Muscle layer of colon (tissue), 2 donors: ENCODE measurements around the gene IFTAP.

Experiments used
- H3K27ac ChIP-seq: one replicate; pipeline ENCODE4 v1.7.0; 2013; ENCODE audit warnings: low read depth, mild to moderate bottlenecking, low read length, moderate library complexity
- H3K27me3 ChIP-seq, 2 donors: one replicate each; pipeline ENCODE4 v1.7.0; 2013; ENCODE audit warnings: low read length in 2 of 2, mild to moderate bottlenecking in 2 of 2; ENCODE audit not compliant: insufficient read depth in 2 of 2, control insufficient read depth in 1 of 2
- H3K36me3 ChIP-seq: one replicate; pipeline ENCODE4 v1.7.0; 2013; ENCODE audit warnings: mild to moderate bottlenecking, low read length; ENCODE audit not compliant: insufficient read depth
- H3K4me1 ChIP-seq: one replicate; pipeline ENCODE4 v1.7.0; 2013; ENCODE audit warnings: mild to moderate bottlenecking, low read length; ENCODE audit not compliant: insufficient read depth
- H3K4me3 ChIP-seq, 2 donors: one replicate each; pipeline ENCODE4 v1.7.0; 2013; ENCODE audit warnings: low read length in 2 of 2, low read depth in 1 of 2, mild to moderate bottlenecking in 1 of 2, moderate library complexity in 1 of 2
- H3K9ac ChIP-seq: one replicate; pipeline ENCODE4 v1.7.0; 2013; ENCODE audit warnings: low read length
- H3K9me3 ChIP-seq: one replicate; pipeline ENCODE4 v1.7.0; 2013; ENCODE audit warnings: mild to moderate bottlenecking, low read length
- donor health status: abdominal sarcoma.
- donor health status: Adenocarcinoma of cecum.

Gene IFTAP

DNA sequence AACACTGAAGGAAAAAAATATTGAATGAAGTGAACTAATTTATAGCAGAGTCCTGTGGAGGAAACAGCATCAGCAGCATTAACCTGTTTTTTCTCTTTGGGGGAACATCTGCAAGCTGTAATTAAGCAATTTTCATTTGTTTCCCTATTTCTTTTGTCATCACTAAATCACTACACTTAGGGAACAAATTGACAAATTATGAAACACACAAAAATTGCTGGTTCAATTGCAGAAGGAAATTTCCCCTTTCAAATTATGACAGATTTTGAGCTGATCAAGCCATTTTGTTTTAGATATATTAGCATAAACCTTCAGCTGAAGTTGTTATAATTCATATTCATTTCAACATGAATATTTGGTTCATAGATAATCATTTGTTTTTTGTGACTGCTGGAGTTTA, 25.9 kb downstream of the IFTAP start:
- Histone ChIP-seq H3K36me3 (no peaks in the 10 kb centered on the region), H3K27ac (no peak overlapping the region), H3K27me3 (no peaks in the 10 kb centered on the region), H3K4me1 (peaks cover 23% of the 10 kb centered on the region), H3K9ac (no peak overlapping the region), H3K4me3 (no peak overlapping the region), H3K9me3 (no peaks in the 10 kb centered on the region)

DNA sequence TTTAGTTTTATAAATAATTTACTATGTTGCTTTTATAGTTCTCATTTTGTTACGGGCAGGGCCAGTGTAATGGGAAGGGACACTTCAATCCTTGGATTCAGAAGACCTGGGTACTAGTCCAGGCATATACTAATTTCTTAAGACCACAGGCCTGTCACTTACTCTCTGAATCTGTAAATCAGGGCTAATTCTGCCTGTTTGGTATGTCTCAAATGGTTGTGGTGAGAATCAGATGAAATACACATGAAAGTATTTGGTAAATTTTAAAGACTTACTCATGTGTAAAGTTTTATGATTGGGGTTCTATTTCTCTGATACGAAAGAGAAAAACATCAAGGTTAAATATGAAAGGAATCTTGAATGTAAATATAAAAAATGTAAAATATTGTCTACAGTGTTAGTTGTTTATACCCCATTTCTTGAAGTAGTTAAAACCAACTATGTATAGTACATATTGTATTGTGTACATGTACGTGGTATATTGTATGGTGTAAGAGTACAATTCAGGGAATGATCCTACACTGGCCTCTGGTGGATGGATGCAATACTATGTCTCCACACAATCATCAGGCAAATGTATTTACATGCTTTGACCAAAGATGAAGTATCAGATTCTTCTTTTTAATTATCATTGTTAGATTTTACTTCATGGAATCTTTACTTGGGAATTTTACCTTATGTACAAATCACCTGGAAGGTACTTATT, 28.3 kb downstream of the IFTAP start:
- no peaks in the 10 kb centered on the region for H3K27me3 ChIP-seq

DNA sequence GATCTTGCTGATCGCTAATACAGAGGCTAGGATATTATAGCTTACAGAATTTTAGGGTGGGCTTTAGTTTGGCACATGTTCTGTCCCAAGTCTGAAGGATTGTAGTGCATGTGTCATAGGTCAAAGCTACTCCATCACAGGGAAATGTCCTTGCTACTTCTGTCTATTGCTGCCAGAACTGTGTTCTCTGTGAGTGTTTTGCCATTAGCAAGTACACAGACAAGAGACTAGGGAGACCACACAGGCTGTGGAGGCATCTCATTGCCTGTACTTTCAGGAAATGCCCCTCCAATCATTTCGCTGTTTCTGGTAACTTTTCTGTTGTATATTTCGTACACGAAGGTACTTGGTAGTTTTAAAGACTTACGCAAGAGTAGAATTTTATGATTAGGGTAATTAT, 29.2 kb downstream of the IFTAP start:
- Histone ChIP-seq H3K9me3 (no peaks in the 10 kb centered on the region), H3K4me3 (no peak overlapping the region), H3K9ac (no peak overlapping the region), H3K27me3 (no peaks in the 10 kb centered on the region), H3K36me3 (no peaks in the 10 kb centered on the region), H3K4me1 (peaks cover 16% of the 10 kb centered on the region), H3K27ac (no peak overlapping the region)

More for the DNA sequence above, 28.3 kb downstream of the IFTAP start:
- no peak overlapping the region for H3K9ac ChIP-seq
- no peaks in the 10 kb centered on the region for H3K36me3 ChIP-seq
- H3K4me1 ChIP-seq, result peaks cover 20% of the 10 kb centered on the region
- no peak overlapping the region for H3K27ac ChIP-seq
- H3K9me3 ChIP-seq, result no peaks in the 10 kb centered on the region
- no peak overlapping the region for H3K4me3 ChIP-seq

DNA sequence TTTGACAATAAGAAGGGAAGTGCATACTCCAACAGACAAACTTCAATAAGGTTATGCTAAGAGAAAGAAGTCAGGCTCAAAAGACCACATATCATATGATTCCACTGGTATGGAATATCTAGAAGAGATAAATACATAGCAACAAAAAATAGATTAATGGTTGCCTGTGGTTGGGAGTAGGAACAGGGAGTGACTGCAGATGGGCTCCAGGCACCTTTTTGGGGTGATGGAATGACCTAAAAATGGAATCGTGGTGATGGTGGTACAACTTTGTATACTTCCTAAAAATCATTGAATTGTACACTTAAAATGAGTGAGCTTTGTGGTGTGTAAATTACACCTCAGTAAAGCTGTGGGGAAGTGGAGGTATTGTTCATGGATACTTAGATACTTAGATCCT, 32.7 kb downstream of the IFTAP start:
- Histone ChIP-seq H3K4me3 (no peak overlapping the region), H3K27me3 (no peaks in the 10 kb centered on the region), H3K27ac (no peak overlapping the region), H3K4me1 (peaks cover 23% of the 10 kb centered on the region), H3K9me3 (no peaks in the 10 kb centered on the region), H3K9ac (no peak overlapping the region), H3K36me3 (no peaks in the 10 kb centered on the region)

DNA sequence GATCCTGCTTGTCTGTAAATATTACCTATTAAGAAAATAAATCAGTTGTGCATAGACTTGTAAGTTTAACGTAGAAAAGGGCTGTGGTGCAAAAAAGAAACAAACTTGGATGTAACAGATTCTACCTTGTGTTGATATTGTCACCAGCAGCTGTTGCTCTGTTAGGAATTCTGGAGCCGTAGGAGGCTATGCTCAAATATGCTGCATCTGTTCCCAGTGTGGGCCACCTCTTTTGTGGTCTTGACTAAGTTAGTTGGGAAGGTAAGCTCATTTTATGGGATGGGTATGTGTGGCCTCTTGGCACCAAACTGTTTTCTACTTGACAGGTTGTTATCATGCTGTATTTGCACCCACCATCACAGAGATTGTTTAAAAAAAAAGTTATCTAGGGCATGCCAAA, 33.2 kb downstream of the IFTAP start:
- H3K36me3 ChIP-seq, result no peaks in the 10 kb centered on the region
- H3K4me3 ChIP-seq, result no peak overlapping the region
- peaks cover 23% of the 10 kb centered on the region for H3K4me1 ChIP-seq
- no peak overlapping the region for H3K9ac ChIP-seq
- H3K9me3 ChIP-seq, result no peaks in the 10 kb centered on the region
- H3K27me3 ChIP-seq, result no peaks in the 10 kb centered on the region
- no peak overlapping the region for H3K27ac ChIP-seq

DNA sequence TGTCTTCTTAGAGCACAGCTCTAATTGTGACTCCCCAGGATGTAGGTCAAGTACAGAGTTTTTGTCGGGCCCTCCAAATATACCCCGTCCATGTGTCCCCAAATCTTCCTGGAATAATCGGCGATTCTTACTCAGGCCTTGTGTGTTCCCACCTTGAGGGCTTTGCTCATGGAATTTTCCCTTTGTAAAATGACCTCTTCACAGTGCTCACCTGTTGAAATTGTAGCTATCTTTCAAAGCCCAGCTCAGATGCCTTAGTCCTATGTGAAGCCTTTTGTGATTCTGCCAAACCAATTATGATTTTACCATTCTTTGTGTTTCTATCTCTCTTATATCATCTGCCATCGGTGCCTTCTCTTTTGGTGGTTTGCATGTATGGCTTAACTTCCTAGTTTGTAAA, 33.8 kb downstream of the IFTAP start:
- H3K27me3 ChIP-seq, result no peaks in the 10 kb centered on the region
- no peaks in the 10 kb centered on the region for H3K36me3 ChIP-seq
- H3K27ac ChIP-seq, result no peak overlapping the region
- H3K4me1 ChIP-seq, result peaks cover 24% of the 10 kb centered on the region
- H3K4me3 ChIP-seq, result no peak overlapping the region
- H3K9ac ChIP-seq, result no peak overlapping the region
- no peaks in the 10 kb centered on the region for H3K9me3 ChIP-seq

DNA sequence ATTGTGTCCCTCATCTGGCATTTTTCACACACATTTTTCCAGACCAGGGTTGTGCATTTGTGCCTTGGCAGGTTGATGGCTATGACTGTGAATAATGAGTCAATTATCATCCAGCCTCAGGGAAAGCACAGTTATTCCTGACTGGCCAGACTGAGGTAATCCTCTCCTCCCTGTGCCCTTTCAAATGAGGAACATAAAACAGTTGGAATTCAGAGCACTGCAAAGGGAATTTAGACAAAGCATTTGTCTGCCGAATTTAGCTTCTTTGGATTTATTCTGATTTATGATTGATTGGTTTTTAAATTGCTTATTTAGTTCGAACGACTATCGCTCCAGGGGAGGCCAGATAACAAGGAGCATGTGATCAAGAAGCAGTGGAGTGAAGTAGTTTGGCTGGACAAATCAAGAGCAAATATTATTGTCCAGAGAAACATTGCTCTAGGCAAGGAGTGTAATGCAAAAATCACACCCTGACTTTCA, 34.5 kb downstream of the IFTAP start:
- no peak overlapping the region for H3K4me3 ChIP-seq
- H3K36me3 ChIP-seq, result no peaks in the 10 kb centered on the region
- H3K9me3 ChIP-seq, result no peaks in the 10 kb centered on the region
- H3K9ac ChIP-seq, result no peak overlapping the region
- peaks cover 26% of the 10 kb centered on the region for H3K4me1 ChIP-seq
- H3K27me3 ChIP-seq, result no peaks in the 10 kb centered on the region
- H3K27ac ChIP-seq, result peak overlapping the region; percentile 5

DNA sequence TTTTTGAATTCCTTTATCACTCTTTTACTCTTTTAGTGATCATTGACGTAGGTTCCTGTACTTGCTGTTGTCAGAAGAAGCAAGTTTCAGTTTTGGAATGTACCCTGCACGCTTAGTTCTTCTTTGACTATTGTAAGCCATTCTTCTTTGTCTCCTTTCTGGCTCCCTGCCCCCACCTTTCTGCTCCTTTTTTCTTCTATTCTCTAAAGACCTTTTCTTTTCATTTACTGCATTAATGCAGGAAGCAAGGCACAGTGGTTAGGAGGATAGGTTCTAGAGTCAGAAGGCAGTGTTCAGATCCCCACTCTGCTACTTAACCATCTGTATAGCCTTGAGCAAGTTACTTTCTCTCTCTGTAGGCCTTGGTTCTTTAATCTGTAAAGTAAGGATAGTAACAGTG, 37.5 kb downstream of the IFTAP start:
- Histone ChIP-seq H3K9me3 (no peaks in the 10 kb centered on the region), H3K36me3 (no peaks in the 10 kb centered on the region), H3K27ac (no peak overlapping the region), H3K4me3 (no peak overlapping the region), H3K4me1 (peaks cover 42% of the 10 kb centered on the region), H3K27me3 (no peaks in the 10 kb centered on the region), H3K9ac (no peak overlapping the region)

DNA sequence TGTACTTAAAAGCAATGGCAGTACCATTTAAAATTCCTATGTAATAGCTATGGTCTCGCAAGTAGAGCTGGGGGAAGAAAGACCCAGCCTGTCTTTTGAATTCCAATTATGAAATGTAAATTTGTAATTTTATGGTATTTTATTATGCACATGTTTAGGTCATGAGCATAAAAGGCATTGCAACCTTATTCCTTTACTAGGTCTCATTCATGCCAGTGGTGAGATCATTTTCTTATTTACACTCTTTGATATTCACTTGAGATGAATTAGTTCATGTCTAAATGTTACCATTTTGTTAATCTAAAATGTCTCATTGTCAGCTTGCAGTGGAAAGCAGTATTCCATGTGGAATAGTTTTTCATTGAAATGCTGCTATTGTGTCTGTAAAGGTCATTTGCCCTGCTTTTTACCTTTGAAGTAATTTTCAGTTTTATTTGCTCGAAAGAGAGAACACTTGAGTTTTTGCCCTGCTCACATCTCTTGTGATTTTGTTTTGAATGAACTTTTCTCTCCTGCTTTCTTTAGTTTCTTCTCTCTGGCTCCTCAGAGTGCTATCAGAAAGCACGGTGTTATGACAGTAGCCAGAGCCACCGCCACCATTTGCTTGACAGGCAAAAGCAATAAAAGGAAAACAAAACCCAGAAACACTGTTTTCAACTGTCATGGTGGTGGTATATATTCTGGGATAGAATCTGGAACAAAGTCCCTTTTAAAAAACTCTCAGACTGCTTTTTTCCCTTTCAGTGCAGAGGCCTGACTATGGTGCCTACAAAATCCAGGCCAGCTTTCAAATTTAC, 41.0 kb downstream of the IFTAP start:
- Histone ChIP-seq H3K9me3 (no peaks in the 10 kb centered on the region), H3K27ac (peak overlapping the region; percentile 70), H3K4me3 (no peak overlapping the region), H3K4me1 (peaks cover 48% of the 10 kb centered on the region), H3K27me3 (no peaks in the 10 kb centered on the region), H3K36me3 (no peaks in the 10 kb centered on the region), H3K9ac (peak overlapping the region; percentile 21)

DNA sequence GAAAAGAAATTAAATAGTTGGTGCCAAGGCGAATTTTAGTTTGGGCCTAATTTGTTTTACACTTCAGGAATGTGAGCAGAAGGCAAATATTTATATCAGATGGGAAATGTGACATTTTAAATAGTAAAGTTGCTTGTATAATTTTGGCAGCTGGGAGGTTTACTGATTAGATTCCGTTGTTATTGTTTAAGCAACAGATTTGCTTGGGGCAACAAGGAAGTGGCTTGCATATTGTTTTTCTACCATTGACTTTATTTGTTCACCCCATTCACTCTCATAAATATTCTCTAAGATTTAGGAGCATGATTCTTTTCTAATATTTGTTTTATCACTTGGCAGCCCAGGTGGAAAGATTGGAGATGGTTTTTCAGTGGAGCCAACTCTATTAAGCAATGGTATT, 44.3 kb downstream of the IFTAP start:
- Histone ChIP-seq H3K4me1 (peaks cover 34% of the 10 kb centered on the region), H3K4me3 (no peak overlapping the region), H3K27ac (no peak overlapping the region)

DNA sequence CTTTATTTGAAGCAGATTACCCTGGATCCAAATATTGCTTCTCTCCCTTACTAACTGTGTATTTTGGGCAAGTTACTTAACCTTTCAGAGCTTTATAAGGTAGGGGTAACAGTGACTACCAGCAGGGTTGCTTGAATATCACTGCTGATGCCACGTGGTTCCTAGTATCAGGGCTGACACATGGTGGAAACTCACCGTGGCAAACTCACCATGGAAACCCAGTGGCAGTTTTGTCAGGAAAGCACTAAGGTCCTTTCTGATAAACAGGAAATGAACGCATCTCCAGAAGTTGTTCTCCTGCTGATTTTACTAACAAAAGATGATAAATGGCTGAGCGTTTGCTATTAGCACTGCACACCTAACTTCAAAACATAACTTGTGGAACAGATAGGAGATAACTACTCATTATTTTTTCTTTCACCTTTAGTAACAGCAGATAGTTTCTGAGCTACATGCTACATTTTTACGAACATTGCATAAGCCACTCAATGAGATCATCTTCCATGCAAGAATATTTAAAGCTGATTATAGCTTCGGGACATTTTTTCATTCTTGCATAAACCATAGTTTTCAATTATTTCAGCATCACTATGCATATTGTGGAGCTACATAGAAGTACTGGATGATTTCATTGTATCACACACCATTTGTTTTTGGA, 63.4 kb downstream of the IFTAP start:
- Histone ChIP-seq H3K4me3 (no peak overlapping the region), H3K9ac (no peak overlapping the region), H3K9me3 (no peaks in the 10 kb centered on the region), H3K36me3 (peaks cover 16% of the 10 kb centered on the region), H3K4me1 (no peaks in the 10 kb centered on the region), H3K27ac (no peak overlapping the region), H3K27me3 (no peaks in the 10 kb centered on the region)

More for the DNA sequence above, 44.3 kb downstream of the IFTAP start:
- Histone ChIP-seq H3K9me3 (no peaks in the 10 kb centered on the region), H3K27me3 (no peaks in the 10 kb centered on the region), H3K36me3 (no peaks in the 10 kb centered on the region), H3K9ac (no peak overlapping the region)
